Measurements from ENCODE around the gene TMEM91. TPM values are rescaled to one million over a fixed set of nuclear protein-coding genes. Genes with fewer than 3 reads are reported as not detected.

Gene TMEM91
- total and polyA plus RNA-seq, 2 of the 13 experiments (the other 11 are each of a cell fraction or from before 2014, with no cell fraction given) = 6.3 to 10.3 TPM

GRCh38 chr19:41415154-41415571 lies 38.8 kb downstream of the TMEM91 start:
- no peak for TF ChIP-seq TRIM22 (IDR thresholded peaks at IDR 0.05)
- TF ChIP-seq TGIF2 (CRISPR knock-in tag; IDR thresholded peaks at IDR 0.05) = no peak
- TF ChIP-seq KDM6A (CRISPR knock-in tag; IDR thresholded peaks at IDR 0.05; ENCODE audit: low read depth) = no peak
- no peak for TF ChIP-seq ZNF563 (CRISPR knock-in tag; IDR thresholded peaks at IDR 0.05)
- TF ChIP-seq ZNF383 (CRISPR knock-in tag; IDR thresholded peaks at IDR 0.05; ENCODE audit: borderline replicate concordance) = no peak
- TF ChIP-seq BCL3 (CRISPR knock-in tag; IDR thresholded peaks at IDR 0.05) = no peak
- 100% methylated on average over 2 of the region's 9 CpGs for WGBS (ENCODE audit: low lambda C conversion rate)
- no TSS peak for BruUV-seq (replicated peaks)
- CTCF ChIA-PET (ENCODE audit: low intra/inter-chr PET ratio, low total read pairs) = no interaction called here
- Histone ChIP-seq H4K20me1 (ENCODE audit: insufficient read depth, low read length) (no peaks in the 10 kb centered on the region), H3K4me3 (replicated peaks in 1 of 3; ENCODE audit: insufficient read depth in 1 of 3, low read depth in 2 of 3, low read length in 3 of 3) (no peak overlapping the region), H3K79me2 (ENCODE audit: insufficient read depth, low read length) (no peaks in the 10 kb centered on the region), H3K36me3 (replicated peaks in 1 of 2; ENCODE audit: control insufficient read depth in 1 of 2, insufficient read depth in 2 of 2, low read length in 2 of 2) (peaks cover 15 to 29% of the 10 kb centered on the region in 2 experiments; a peak in 4 of 5 replicates), H3K27ac (ENCODE audit: extremely low read length, insufficient read depth, low read length) (no peak overlapping the region), H2AFZ (ENCODE audit: low read length) (no peak overlapping the region), H3K4me1 (ENCODE audit: insufficient read depth, low read length) (peaks cover 9% of the 10 kb centered on the region), H3K9ac (ENCODE audit: insufficient read depth, low read depth, low read length) (no peak overlapping the region), H3K9me3 (ENCODE audit: low read length) (no peaks in the 10 kb centered on the region), H3K4me2 (ENCODE audit: low read depth, low read length) (no peak overlapping the region), H3K27me3 (ENCODE audit: control insufficient read depth in 1 of 2, insufficient read depth in 2 of 2, low read length in 2 of 2) (no peaks in the 10 kb centered on the region)
- POLR2A ChIA-PET = no interaction called here
- no peak for FAIRE-seq
- ATAC-seq = no peak; the same call in 2 of the 3 replicates
- in situ Hi-C loops (cut with HindIII; ENCODE audit: extremely low pct_ligation_motif_present, low pct_unique_long_range_greater_than_20kb) = no loop called here
- no peak for DNase-seq (ENCODE audit: low spot score)
- intact Hi-C loops (cut with micrococcal nuclease; ENCODE audit: unreplicated experiment) = no loop called here

GRCh38 chr19:41416194-41416674 lies 39.9 kb downstream of the TMEM91 start:
- H3K36me3 ChIP-seq (replicated peaks in 1 of 2; ENCODE audit: control insufficient read depth in 1 of 2, insufficient read depth in 2 of 2, low read length in 2 of 2) = peaks cover 17 to 34% of the 10 kb centered on the region in 2 experiments; a peak in 4 of 5 replicates
- no peak for TF ChIP-seq DPF2 (CRISPR knock-in tag; IDR thresholded peaks at IDR 0.05; ENCODE audit: borderline replicate concordance, low read depth)
- POLR2A ChIA-PET = no interaction called here
- no peaks in the 10 kb centered on the region for H3K9me3 ChIP-seq (ENCODE audit: low read length)
- ATAC-seq (no peak), DNase-seq (ENCODE audit: low spot score) (no peak), FAIRE-seq (no peak)
- H3K4me2 ChIP-seq (ENCODE audit: low read depth, low read length) = no peak overlapping the region
- peaks cover 7% of the 10 kb centered on the region for H3K4me1 ChIP-seq (ENCODE audit: insufficient read depth, low read length)
- no peak overlapping the region for H3K27ac ChIP-seq (ENCODE audit: extremely low read length, insufficient read depth, low read length)
- H3K79me2 ChIP-seq (ENCODE audit: insufficient read depth, low read length) = no peaks in the 10 kb centered on the region
- no TSS peak for BruUV-seq (replicated peaks)
- H3K27me3 ChIP-seq (ENCODE audit: control insufficient read depth in 1 of 2, insufficient read depth in 2 of 2, low read length in 2 of 2) = no peaks in the 10 kb centered on the region
- CTCF ChIA-PET (ENCODE audit: low intra/inter-chr PET ratio, low total read pairs) = no interaction called here
- intact Hi-C loops (cut with micrococcal nuclease; ENCODE audit: unreplicated experiment) = no loop called here
- H3K4me3 ChIP-seq (replicated peaks in 1 of 3; ENCODE audit: insufficient read depth in 1 of 3, low read depth in 2 of 3, low read length in 3 of 3) = no peak overlapping the region
- no peaks in the 10 kb centered on the region for H4K20me1 ChIP-seq (ENCODE audit: insufficient read depth, low read length)
- in situ Hi-C loops (cut with HindIII; ENCODE audit: extremely low pct_ligation_motif_present, low pct_unique_long_range_greater_than_20kb) = no loop called here
- no peak overlapping the region for H3K9ac ChIP-seq (ENCODE audit: insufficient read depth, low read depth, low read length)
- over 99% methylated on average over 9 of the region's 12 CpGs for WGBS (ENCODE audit: low lambda C conversion rate)
- no peak overlapping the region for H2AFZ ChIP-seq (ENCODE audit: low read length)

All from HepG2 (cell line).